CD4-positive, alpha-beta T cell treated with Interleukin-15 for 4 hours (primary cell): Measurements from ENCODE around the gene CTDSPL.

Experiments used
- DNase-seq: peaks from one replicate; pipeline ENCODE4 v3.0.0-alpha.2; 2020; ENCODE audit warnings: low spot score

The CTDSPL gene

GRCh38 chr3:37891227-37891626 lies 29.5 kb downstream of the CTDSPL start:
- DNase-seq = no peak

DNA sequence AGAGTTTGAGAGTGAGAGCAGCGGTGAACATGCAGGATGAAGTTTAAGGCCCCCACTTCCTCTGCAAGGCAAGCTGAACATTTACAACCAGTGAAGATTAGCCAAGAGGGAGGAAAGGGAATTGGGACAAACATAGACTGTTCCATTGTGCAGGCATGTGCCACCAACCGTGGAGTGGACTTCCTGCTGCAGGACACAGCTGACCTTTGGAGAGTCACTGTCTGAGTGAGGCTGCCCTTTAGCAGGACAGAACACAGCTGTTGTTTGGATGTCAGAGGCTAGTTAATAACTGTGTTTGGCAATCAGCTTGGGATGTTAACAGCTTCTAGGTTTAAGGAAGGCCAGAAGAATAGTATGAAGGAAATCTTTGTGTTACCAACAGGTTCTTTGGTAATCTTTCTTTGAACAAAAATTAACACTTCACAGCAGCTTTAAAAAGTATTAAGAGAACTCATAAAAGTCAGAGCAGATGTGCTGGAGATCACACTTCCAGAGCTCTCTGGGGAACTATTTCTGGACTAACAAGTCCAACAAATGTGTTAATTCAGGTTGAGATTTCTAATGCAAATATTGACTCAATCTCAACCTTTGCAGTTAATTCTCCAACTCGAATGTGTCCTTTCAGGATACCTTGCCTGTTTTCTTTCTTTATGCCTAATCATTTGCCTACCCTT lies 31.4 kb downstream of the CTDSPL start:
- no peak for DNase-seq

DNA sequence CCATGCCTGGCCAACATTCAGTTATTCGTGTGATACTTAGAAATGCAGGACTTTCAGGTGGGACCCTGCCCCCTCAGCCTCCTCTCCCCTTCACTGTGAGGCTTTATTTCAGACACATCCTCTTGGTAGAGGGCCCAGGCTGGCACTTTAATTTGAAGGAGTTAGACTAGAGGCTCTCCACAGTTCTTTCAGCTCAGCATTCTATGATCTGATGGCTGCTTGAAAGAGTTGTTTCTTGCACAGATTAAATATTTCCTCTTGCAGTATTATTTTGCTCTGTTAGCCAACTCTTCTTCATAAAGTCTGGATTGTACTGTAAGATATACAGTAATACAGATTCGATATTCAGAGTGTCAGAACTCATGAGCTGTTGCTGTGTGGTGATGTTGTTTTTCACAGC lies 35.1 kb downstream of the CTDSPL start:
- no peak for DNase-seq

- DNase-seq = no peak
Measured at GRCh38 chr3:37897763-37898162, 36.1 kb downstream of the CTDSPL start.

DNA sequence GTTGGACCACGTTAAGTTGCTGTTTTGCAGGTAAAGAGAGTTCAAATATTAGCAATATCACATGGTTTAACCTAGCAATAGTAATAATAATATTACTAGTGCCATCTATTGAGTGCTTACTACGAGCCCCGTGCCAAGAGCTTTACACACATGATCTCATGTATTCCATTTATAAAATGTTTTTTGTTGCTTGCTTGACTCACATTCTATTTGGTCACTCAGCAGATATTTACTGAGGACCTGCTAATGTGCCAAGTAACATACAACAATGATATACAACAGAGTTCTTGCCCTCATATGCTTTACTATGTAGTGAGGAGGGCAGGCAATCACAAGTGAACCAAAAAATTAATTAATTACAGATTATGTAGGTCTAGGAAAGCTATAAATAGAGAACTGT lies 36.7 kb downstream of the CTDSPL start:
- no peak for DNase-seq

DNA sequence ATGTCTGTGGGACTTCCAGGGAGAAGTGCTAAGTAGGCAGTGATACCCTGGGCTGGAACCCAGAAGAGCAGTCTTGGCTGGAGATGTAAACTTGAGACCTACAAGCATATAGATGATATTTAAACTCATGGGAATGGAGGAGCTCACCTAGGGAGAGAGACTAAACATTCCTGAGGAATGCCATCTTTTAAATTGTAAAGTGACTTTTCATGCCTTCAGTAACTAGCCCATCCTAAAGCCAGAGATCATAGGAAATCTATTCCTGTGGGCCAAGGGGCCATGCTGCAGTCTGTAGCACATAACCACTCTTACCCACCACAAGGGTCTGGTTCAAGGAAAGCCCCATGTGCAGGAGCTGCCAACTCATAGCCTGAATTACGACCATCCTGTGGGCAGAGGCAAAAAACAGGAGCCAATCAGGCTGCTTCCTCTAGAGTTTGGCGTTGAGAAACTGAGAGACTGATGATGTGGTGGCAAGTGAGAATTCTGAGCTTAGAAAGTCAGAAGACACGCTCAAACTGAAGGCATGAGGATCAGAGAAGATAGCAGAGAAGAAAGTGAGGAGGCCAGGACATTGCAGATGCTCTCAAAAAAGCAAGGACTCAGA lies 37.5 kb downstream of the CTDSPL start:
- DNase-seq = no peak

- no peak for DNase-seq
Measured at GRCh38 chr3:37899711-37900306, 38.1 kb downstream of the CTDSPL start.

DNA sequence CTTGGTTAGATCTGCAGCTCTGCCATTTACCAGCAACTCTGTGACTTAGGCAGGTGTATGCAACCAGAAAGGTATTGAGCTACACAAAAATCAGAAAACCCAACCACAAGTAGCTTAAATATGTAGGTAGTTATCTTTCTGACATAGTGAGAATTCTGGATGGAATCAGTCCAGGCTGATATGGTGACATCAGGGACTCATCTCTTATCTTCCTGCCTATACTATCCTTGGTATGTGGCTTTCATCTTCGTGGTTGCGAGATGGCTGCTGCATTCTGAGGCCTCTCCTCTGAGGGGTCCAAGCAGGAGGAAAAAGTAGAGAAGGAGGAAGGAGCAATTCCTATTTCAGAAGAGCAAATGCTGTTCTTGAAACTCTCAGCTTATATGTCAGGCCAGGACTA lies 40.0 kb downstream of the CTDSPL start:
- no peak for DNase-seq

- DNase-seq = no peak
Measured at GRCh38 chr3:37902674-37903073, 41.0 kb downstream of the CTDSPL start.

DNA sequence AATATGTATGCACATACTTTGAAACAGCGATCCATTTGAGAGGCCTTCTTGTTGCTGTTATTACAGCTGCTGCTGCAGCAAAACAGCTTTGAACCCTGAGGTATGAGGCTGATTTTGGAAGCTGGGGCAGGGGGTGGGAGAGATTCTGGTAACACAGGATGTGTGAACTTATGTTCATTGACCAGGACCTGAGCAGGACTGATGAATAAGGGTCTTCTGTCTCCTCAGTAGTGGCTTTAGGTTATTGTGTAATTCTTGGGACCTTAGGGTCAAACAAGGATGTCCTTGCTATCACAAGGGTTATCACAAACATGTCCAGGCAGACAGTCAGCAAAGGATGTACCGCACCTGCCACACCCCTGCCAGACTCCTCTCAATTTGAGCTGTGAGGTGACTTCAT lies 41.6 kb downstream of the CTDSPL start:
- no peak for DNase-seq

- DNase-seq = no peak
Measured at GRCh38 chr3:37903734-37904133, 42.1 kb downstream of the CTDSPL start.

DNA sequence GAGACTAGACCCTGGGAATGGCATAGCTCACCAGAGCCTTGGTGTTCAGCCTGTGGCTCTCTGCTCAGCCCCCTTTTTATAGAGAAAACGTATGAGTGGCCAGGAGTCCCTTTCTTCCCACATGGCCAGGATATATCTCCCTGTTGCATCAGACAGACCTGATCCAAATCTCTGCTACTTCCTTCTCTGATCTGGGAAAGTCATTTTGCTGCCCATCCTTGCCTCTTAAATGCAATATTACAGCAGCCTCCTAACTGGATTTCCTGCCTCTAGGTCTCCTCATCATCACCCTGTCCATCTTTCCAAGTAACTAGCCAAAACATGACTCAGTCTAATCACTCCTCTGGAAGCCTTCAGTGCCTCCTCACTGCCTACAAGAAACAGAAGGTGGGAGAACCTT lies 42.9 kb downstream of the CTDSPL start:
- no peak for DNase-seq

DNA sequence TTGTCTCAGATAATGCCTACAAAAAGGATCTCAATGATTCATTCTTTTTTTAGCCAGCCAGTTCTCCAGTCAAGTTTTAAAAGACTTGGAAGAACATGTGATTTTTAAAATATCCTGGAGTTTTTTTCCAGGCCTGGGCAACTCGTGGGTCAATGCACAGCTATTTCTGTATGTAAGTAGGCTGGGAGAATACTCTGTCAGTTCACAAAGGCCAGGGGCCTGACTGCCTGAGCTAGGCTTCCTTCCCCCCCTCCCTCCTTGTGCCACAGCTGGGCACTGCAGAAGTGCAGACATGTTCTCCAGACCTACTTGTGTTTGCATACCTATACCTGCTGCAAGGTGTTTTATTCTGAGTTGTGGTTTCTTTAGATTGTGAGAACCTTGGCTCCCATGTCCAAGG lies 43.7 kb downstream of the CTDSPL start:
- no peak for DNase-seq

DNA sequence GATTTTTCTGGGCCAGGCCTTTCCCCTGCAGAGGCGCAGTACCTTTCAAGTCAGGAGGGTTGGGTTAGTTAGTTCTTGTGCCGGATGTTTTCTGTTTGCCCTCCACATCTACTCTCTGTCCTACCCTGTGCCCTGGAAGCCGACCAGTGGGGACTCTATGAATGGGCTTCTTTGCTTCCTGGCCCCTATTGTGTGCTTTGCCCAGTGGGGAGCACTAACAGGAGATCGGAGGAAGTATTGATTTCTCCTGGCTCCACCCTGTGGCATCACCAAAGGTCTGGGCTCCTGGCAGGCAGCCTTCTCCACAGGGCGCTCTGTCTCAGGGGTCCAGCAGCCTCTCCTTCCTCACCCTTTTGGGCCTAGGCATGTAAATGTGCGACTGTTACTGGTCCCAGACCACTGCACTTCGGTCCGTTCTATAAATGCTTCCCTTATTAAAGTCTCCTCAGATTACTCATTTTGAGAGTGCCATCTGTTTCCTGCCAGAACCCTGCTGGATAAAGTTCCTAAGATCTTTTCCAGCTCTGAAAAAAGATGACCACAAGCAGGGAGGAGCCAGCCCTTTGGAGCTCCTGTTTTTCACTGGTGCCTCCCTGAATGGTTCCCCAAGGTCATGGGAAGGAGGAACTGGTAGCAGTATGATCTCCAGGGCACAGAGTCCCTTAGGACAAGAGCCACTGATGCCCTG lies 44.5 kb downstream of the CTDSPL start:
- DNase-seq = no peak

DNA sequence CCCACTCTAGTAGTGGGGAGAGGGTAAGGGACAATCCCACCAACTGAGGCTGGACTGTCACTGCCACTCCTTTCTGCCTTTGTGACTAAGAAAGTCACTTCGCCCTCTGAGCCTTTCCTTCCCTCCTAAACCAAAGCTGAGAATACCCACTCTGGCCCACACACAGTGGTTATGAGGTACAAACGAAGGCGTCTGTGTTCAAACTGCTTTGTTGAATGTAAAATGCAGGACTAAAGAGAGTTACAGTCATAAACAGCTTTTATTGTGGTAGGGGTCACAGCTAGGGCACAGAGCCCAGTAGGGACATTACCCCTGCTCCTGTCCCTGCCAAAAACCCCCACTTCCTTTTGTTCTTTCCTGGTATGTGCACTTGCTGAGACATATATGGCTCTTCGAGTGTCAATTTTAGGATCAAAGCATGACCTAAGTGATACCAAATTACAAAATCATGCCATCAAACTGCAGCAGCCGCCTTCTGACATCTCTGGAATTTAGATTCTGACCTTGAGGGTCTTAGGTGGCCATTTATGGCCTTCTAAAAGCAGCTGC lies 45.1 kb downstream of the CTDSPL start:
- DNase-seq = no peak

- DNase-seq = no peak
Measured at GRCh38 chr3:37907371-37907770, 45.7 kb downstream of the CTDSPL start.

DNA sequence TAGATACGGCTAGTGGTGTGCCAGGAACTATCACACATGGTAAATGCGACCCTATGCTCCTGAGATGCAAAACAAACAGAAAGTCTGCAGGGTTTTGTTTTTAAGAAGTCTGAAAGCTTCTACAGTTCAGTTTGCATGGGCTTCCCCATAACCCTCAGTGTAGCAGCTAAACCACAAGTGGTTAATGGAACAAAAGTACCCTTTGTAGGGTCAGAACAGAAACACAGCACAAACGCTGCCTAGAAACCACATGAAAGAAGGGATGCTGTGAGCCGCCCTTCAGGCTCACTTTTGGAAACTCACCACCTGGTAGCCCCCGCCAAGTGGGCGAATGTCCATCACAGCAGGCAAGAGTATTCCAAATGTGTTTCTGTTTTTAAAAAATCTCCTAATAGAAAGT lies 46.2 kb downstream of the CTDSPL start:
- no peak for DNase-seq

GRCh38 chr3:37909067-37909911 lies 47.6 kb downstream of the CTDSPL start:
- no peak for DNase-seq

DNA sequence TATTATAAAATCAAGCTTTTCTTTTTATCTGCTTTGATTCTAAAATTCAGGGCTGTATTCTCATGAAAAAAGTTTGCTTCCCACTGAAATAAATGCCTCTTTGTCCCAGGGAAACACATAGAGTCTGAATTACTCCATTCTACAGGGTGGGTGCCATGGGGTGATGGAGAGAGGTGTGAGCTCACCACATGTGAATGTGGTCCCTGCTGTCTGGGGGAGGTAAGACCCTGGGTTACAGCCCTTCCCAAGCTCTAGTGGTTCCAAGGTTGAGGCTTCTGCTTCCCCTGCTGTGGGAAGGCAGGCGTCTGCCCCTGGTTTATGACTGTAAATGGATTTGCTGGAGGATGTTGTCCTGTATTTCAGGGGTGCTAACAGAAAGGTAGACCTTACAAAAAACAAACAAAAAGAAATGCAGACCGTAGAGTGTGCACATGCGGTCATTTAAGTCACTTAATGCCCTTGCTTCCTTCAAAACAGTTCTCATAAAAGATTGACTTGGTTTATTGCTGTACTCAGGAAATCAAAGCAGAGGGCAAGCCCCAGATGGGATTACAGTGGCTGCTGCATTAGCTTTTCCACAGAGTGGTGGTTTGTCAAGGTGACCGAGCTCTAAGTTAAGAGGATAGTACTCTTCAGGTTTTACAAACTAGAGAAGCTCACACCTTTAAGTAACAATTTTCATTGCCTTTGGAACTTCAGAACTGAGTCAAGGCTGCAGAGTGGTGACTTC lies 49.2 kb downstream of the CTDSPL start:
- DNase-seq = no peak

- DNase-seq = no peak
Measured at GRCh38 chr3:37912052-37912733, 50.5 kb downstream of the CTDSPL start.

DNA sequence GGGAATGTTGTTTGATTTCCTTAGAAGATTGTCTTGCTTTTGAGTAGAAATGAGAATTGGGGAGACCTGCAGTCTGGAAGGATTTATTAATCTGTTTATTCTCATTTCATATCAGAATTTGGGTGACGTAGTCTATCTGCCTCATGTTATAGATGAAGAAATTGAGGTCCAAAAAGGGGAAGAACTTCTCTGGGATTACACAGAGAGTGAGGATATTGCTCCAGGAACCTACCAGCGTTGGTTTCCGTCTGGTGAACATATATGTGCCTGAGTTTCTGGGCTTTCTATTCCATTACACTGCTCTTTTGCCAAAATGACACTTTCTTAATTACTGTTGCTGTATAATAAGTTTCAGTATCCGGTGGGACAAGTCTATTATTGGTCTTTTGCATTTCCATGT lies 51.8 kb downstream of the CTDSPL start:
- DNase-seq = no peak
